Stimulated activated CD4-positive, alpha-beta T cell treated with anti-CD3 and anti-CD28 coated beads, Interleukin-12 subunit alpha, Interleukin-12 subunit beta, amount 100 ng/mL, for 48 hours (primary cell): ENCODE measurements around the gene DDC.
"Not testable (repeated sequence)": the region's sequence is repeated elsewhere in the genome, so short reads cannot be mapped to it uniquely, and the experiment has no call there.

ENCODE experiments used
- DNase-seq, 3 donors: peaks; one replicate each; pipeline ENCODE4 v3.0.0-alpha.2; 2020; ENCODE audit warnings: low read depth in 2 of 3, low spot score in 1 of 3

Gene DDC

GRCh38 chr7:50555594-50556140 lies 9.5 kb downstream of the DDC start:
- no peak for DNase-seq

- DNase-seq, result no peak
Measured at GRCh38 chr7:50554431-50555322, 10.5 kb downstream of the DDC start.

GRCh38 chr7:50553973-50554372 lies 11.2 kb downstream of the DDC start:
- no peak for DNase-seq

GRCh38 chr7:50552921-50553320 lies 12.3 kb downstream of the DDC start:
- DNase-seq, result no peak

GRCh38 chr7:50552139-50552538 lies 13.1 kb downstream of the DDC start:
- DNase-seq, result no peak

- not testable (repeated sequence) for DNase-seq
Measured at GRCh38 chr7:50545613-50546012, 19.6 kb downstream of the DDC start.

GRCh38 chr7:50544992-50545391 lies 20.2 kb downstream of the DDC start:
- DNase-seq, result no peak

GRCh38 chr7:50543776-50544442 lies 21.3 kb downstream of the DDC start:
- no peak for DNase-seq

GRCh38 chr7:50542132-50542531 lies 23.1 kb downstream of the DDC start:
- no peak for DNase-seq

- DNase-seq, result no peak
Measured at GRCh38 chr7:50540785-50541579, 24.2 kb downstream of the DDC start.

- DNase-seq, result no peak
Measured at GRCh38 chr7:50539725-50540124, 25.5 kb downstream of the DDC start.

- DNase-seq, result no peak
Measured at GRCh38 chr7:50538478-50538877, 26.7 kb downstream of the DDC start.

GRCh38 chr7:50537417-50537816 lies 27.8 kb downstream of the DDC start:
- DNase-seq, result no peak

GRCh38 chr7:50535291-50535711 lies 29.9 kb downstream of the DDC start:
- DNase-seq, result not testable (repeated sequence)

GRCh38 chr7:50534690-50535290 lies 30.4 kb downstream of the DDC start:
- no peak for DNase-seq

GRCh38 chr7:50533866-50534265 lies 31.3 kb downstream of the DDC start:
- no peak for DNase-seq

- DNase-seq, result no peak
Measured at GRCh38 chr7:50531928-50532327, 33.3 kb downstream of the DDC start.

- DNase-seq, result peak in 1 of 3 donors; percentile 18
Measured at GRCh38 chr7:50531401-50531911, 33.7 kb downstream of the DDC start.

- DNase-seq, result no peak
Measured at GRCh38 chr7:50530766-50531165, 34.4 kb downstream of the DDC start.

- DNase-seq, result no peak
Measured at GRCh38 chr7:50529093-50529862, 35.9 kb downstream of the DDC start.
